ENCODE results near the gene DNAH3.
A peak's percentile ranks its signal among the peaks of the same experiment; 100 is the strongest.
"Not testable (repeated sequence)": the region's sequence is repeated elsewhere in the genome, so short reads cannot be mapped to it uniquely, and the experiment has no call there.

Gene DNAH3

DNA sequence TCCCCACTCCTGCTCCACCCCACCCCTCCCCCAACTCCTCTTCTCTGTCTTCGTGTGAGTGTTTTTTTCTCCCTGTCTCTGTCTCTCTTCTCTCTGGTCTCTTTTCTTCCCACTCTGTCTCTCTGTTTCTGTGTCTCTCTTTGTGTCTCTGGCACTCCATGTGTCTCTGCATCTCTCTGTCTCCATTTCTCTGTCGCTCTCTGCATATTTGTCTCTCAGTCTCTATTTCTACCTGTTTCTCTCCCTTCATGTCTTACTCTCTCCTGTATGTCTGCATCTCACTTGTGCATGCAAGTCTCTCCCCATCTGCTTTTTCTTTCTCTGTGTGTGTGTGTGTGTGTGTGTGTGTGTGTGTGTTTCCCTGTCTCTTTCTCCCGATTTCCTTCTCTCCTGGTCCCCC, 181.9 kb downstream of the DNAH3 start:
- in situ Hi-C loops (cut with MboI; ENCODE audit: low pct_unique_long_range_greater_than_20kb, low sequenced_read_pairs), result no loop called here
- DNase-seq, result no peak

DNA sequence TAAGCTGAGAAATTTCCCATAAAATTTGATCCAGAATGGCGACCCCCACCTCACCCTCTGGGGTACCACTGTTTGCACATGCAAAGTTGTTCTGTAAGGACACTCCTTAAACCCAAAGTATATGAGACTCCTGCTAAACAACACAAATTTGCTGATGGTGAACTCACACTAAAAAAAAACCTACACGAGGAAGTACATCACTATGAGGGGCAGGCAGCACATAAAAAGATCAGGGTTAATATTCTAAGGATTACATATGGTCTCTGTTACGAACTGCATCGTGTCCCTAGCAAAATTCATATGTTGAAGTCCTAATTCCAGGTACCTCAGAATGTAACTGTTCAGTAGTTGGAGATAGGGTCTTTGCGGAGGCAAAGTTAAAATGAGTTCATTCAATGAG, 189.7 kb downstream of the DNAH3 start:
- in situ Hi-C loops (cut with MboI; ENCODE audit: low pct_unique_long_range_greater_than_20kb, low sequenced_read_pairs), result no loop called here
- no peak for DNase-seq

DNA sequence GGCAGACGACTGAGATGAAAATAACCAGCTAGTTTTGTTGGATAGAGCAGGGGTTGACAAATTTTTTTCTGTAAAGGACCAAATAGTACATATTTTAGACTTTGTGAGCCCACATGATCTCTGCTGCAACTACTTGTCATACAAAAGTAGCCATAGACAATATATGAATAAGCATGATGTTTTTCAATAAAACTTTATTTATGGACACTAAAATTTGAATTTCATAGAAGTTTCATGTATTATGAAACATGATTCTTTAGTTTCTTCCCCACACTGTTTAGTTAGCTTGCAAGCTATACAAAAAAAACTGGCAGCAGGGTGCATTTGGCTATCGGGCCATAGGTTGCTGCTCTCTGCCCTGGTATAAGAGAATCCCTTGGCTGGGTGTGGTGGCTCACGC, 193.5 kb downstream of the DNAH3 start:
- DNase-seq, result no peak
- in situ Hi-C loops (cut with MboI; ENCODE audit: low pct_unique_long_range_greater_than_20kb, low sequenced_read_pairs), result no loop called here

DNA sequence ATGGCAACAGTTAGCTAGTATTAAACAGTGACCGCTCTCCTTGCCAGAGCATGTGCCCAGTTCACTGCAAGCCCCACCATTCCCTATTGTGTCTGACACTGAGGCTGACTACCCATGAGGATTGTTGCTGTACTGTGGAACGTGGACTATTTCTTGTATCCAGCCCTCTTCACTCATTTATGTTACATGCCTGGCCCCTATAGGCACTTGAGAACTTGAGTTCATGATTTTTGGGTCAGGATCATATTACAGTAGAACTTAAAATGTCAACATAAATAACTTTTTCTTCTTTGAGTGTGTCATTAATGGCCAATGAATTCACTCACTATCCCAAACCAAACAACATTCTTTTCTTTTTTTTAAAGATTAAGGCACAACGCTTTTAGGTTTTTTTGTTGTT, 194.3 kb downstream of the DNAH3 start:
- in situ Hi-C loops (cut with MboI; ENCODE audit: low pct_unique_long_range_greater_than_20kb, low sequenced_read_pairs), result no loop called here
- no peak for DNase-seq

DNA sequence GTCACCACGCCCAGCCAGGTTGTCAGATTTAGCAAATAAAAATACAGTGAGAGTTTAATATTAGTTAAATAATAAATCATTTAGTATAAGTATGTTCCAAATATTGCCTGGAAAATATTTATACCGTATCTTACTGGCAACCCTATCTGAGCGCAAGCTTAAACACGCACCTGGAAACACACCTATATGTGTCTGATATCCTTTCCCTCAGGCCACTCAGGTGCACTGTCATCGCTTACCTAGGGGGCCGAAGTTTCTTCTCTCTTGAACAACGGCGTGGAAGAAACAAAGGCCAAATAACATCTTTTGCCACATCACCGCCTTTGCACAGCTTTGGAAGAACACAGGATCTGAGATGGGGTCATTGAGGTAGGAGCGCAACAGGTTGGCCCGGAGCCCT, 196.1 kb downstream of the DNAH3 start:
- in situ Hi-C loops (cut with MboI; ENCODE audit: low pct_unique_long_range_greater_than_20kb, low sequenced_read_pairs), result no loop called here
- no peak for DNase-seq

DNA sequence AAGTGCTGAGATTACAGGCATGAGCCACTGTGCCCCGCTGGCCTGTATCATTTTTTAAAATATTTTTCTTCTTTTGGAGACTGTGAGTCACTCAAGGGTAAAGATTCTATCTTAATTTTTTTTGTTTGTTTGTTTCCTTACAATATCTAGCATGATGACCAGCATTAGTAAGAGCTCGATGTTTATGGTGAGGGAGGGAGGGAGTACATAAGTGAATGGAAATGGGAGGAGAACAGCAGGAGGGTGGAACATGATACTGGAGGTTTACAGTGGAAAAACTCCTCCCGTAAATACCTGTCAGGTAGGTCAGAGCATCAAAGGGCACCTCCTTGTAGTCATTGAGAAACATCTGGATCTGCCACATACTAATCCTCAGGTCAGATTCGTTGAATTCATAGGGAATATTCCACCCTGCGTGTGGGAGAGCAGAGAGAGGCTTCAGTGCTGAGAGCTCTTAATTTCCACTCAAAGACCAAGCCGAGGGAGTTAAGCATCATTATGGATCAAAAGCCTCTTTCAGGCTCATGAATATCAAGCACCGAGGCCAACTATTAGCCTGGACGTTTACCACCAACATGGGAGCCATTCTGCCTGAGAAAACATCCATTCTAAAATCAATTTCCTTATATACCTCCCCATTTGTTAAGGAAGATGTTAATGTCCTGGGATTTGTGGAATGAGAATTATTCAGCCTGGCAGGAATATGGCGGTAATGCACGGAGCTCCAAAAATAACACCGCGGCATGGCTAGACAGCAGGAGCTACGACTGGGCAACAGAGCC, 198.3 kb downstream of the DNAH3 start:
- in situ Hi-C loops (cut with MboI; ENCODE audit: low pct_unique_long_range_greater_than_20kb, low sequenced_read_pairs), result no loop called here

DNA sequence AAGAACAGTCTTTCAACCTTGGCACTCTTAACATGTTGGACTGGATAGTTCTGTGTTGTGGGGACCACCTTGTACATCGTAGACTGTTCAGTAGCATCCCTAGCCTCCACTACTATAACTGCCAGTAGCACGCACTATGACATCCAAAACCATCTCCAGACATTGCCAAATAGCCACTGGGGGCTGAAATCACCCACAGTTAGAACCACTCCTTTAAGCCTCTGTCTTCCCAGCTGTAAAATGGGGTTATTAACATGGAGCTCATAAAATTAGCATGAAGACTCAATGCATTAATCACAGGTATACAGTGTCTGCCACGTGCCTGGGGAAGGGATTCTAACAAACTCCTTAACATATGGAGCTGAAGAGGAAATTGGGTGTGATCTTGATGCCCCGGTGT, 200.4 kb downstream of the DNAH3 start:
- in situ Hi-C loops (cut with MboI; ENCODE audit: low pct_unique_long_range_greater_than_20kb, low sequenced_read_pairs), result no loop called here
- no peak for DNase-seq

More for the DNA sequence above, 198.3 kb downstream of the DNAH3 start:
- no peak for DNase-seq

DNA sequence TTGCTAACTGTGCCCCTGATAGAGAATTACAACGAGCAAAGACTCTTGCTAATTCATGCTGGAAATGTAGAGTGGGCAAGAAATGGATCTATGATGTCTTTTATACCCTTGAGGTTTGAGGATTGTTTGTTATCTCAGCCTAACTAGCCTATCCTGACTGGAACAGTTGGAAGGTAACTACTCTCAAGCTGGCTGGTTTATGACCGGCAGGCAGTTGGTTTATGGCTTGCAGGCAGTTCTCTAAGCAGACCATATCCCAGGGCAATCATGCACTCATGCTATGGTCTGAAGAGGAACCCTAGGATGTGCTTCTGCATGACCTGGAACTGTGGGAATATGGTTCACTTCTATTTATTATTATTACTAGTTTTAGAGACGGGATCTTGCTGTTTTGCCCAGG, 201.0 kb downstream of the DNAH3 start:
- no peak for DNase-seq
- in situ Hi-C loops (cut with MboI; ENCODE audit: low pct_unique_long_range_greater_than_20kb, low sequenced_read_pairs), result no loop called here

DNA sequence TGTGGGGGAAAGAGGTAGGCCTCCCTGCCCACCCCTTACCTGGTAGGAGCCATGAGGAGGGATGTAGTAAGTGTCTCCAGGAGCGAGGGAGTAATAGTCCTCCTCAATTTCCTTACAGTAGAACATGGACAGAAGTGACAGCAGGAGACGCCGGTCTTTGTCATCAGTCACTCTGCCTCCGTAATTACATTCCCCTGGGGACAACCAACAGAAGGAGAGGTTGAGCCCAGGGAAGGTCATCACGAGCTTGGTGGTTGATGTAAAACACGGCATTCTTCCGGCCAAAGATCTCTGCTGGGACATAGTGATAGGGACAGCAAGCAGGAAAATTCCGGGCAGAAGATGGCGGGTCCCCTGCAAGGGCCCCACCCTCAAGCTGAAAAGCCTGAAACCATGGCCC, 202.2 kb downstream of the DNAH3 start:
- in situ Hi-C loops (cut with MboI; ENCODE audit: low pct_unique_long_range_greater_than_20kb, low sequenced_read_pairs), result no loop called here
- no peak for DNase-seq

DNA sequence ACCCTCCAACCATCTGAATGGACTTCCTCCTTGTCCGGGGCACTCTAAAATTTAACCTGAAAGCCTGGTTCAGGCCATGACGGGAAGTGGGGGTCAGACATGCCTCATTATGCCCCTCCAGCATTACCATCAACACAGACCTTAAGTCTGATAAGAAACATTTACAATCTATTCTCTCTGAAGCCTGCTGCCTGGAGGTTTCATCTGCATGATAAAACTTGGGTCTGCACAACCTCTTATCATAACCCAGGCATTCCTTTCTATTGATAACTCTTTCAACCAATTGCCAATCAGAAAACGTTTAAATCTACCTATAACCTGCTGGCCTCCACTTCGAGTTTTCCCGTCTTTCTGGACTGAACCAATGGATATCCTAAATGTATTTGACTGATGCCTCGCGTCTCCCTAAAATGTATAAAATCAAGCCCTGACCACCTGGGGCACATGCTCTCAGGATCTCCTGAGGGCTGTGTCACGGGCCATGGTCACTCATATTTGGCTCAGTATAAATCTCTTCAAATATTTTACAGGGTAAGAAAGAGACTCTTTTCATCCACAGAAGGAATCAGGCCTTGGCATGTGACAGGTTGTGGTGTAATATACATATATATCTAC, 204.5 kb downstream of the DNAH3 start:
- in situ Hi-C loops (cut with MboI; ENCODE audit: low pct_unique_long_range_greater_than_20kb, low sequenced_read_pairs), result no loop called here
- no peak for DNase-seq

DNA sequence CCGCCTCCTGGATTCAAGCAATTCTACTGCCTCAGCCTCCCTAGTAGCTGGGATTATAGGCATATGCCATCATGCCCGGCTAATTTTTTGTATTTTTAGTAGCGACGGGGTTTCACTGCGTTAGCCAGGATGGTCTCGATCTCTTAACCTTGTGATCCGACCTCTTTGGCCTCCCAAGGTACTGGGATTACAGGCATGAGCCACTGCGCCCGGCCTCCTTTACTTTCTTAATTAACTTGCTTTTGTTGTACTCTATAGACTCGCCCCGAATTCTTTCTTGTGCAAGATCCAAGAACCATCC, 205.1 kb downstream of the DNAH3 start:
- in situ Hi-C loops (cut with MboI; ENCODE audit: low pct_unique_long_range_greater_than_20kb, low sequenced_read_pairs); DNase-seq: not testable (repeated sequence)

DNA sequence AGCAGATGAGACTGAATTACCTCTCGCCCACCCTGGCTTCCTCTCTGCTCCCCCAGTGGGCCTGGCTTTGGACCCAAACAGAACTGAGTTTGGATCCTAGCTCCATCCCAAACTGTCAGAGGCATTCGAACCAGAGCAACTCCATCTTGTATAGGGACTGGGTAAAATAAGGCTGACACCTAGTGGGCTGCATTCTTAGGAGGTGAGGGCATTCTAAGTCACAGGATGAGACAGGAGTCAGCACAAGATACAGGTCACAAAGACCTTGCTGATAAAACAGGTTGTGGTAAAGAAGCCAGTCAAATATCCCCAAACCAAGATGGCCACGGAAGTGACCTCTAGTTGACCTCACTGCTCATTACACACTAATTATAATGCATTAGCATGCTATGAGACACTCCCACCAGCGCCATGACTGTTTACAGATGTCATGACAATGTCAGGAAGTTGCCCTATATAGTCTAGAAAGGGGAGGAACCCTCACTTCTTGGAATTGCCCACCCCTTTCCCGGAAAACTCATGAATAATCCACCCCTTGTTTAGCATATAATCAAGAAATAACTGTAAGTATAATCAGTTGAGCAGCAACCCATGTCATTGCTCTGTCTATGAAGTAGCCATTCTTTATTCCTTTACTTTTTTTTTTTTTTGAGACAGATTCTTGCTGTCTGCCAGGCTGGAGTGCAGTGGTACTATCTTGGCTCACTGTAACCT, 205.6 kb downstream of the DNAH3 start:
- DNase-seq, result peak; percentile 50
- in situ Hi-C loops (cut with MboI; ENCODE audit: low pct_unique_long_range_greater_than_20kb, low sequenced_read_pairs), result no loop called here

DNA sequence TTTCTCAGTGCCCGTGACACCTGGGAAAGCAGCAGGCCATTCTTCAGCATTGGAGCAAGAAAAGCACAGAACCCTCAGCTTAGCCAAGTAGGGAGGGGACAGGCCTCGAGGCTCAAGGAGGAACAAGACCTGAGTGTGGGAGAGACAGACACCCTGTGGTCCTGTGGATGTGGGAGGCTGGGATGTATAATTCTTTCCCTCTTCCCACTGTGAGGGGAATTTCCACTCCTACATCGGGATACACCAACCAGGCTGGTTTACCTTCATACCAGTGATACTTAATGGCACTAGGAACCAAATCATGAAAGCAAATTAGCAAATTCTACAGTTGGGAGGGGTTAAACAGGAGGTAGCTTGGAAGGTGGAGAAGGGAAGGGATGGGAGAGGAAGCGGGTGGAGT, 208.4 kb downstream of the DNAH3 start:
- no peak for DNase-seq
- in situ Hi-C loops (cut with MboI; ENCODE audit: low pct_unique_long_range_greater_than_20kb, low sequenced_read_pairs), result no loop called here

DNA sequence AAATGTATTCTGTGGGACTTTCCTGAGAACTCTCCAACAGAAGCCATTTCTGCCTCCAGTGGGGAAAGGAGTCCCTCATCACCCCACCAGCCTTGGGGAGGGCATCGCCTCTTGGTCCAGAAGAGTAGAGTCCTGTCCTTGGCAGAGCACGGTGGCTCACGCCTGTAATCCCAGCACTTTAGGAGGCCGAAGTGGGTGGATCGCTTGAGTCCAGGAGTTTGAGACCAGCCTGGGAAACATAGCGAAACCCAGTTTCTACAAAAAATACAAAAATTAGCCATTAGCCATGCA, 209.1 kb downstream of the DNAH3 start:
- in situ Hi-C loops (cut with MboI; ENCODE audit: low pct_unique_long_range_greater_than_20kb, low sequenced_read_pairs), result no loop called here
- DNase-seq, result no peak

DNA sequence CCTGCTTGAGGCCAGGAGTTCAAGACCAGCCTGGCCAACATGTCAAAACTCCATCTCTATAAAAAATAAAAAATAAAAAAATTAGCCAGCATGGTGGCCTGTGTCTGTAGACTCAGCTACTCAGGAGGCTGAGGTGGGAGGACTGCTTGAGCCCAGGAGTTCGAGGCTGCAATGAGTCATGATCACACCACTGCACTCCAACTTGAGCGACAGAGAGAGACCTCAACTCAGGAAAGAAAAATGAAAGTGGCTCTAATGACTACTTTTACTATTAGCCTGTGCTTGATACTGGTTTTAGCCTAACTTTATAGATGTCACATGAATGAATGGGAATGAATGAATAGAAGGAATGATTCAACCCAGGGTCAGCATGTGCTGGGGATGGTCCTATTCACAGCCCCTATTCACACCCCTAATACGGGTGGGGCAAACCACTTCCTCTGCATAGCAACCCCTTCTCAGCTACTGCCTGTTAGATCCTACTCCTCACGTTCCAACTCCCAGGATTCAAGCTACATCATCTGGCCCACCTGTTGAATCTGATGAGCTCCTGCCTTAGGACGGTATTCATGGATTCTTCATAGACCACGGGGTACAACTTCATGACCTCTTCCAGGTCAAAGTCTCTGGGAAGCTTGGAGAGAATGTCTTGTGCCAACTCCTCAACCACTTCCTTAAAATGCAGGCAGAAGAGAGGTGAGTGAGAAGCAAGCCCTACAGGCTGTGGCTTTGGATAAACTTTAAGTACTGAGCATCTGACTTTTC, 209.6 kb downstream of the DNAH3 start:
- in situ Hi-C loops (cut with MboI; ENCODE audit: low pct_unique_long_range_greater_than_20kb, low sequenced_read_pairs), result no loop called here
- peak; percentile 73 for DNase-seq

DNA sequence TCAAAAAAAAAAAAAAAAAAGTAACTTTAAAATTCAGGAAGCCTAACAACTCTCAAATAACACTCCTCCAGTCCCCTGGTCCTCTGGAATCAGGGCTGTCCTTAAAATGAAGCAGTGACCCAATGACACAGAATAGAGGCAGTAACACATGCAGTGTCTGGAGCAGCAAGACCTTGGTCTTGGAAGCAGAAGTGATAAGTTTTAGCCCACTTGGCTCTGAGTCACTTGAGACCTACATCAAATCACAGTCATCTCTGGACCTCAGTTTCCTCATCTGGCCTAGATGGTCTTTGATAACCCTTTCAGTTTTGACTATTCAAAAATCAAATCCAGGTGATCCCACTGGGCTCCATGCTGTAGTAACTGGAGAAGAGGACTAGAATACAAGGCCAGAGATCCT, 211.0 kb downstream of the DNAH3 start:
- in situ Hi-C loops (cut with MboI; ENCODE audit: low pct_unique_long_range_greater_than_20kb, low sequenced_read_pairs), result no loop called here
- DNase-seq, result no peak

DNA sequence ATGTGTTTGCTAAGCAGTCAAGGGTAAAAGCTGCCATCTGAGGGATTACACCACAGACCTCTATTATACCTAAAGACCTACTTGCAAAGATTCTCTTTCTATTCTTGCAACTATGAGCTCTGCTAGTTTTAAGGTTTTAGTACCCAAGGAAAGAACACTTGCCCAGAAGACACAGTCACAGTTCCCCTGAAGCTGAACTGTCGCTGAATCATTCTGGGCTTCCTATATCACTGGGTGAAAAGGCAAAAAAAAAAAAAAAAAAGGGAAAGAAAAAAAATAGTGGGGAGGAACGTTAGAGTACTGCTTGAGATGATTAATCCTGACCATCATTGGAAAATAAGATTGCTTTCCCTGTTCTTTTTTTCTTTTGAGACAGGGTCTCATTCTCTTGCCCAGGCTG, 212.2 kb downstream of the DNAH3 start:
- in situ Hi-C loops (cut with MboI; ENCODE audit: low pct_unique_long_range_greater_than_20kb, low sequenced_read_pairs), result no loop called here
- peak; percentile 28 for DNase-seq

DNA sequence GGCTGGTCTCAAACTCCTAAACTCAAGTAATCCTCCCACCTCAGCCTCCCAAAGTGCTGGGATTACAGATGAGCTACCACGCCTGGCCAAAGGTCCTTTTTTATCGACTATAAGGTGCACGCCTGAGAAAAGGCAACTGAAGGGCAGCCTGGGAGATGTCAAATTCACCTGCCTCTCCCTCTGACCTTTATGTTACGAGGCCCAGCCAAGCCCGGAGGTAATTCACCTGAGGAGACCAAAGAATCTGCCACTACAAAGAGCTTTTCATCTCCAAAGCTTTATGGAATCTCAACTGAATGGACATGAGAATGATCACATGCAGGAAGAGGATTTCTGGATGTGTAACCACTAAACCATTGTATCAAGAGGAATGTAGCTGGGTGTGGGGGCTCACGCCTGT, 212.9 kb downstream of the DNAH3 start:
- no peak for DNase-seq
- in situ Hi-C loops (cut with MboI; ENCODE audit: low pct_unique_long_range_greater_than_20kb, low sequenced_read_pairs), result no loop called here

DNA sequence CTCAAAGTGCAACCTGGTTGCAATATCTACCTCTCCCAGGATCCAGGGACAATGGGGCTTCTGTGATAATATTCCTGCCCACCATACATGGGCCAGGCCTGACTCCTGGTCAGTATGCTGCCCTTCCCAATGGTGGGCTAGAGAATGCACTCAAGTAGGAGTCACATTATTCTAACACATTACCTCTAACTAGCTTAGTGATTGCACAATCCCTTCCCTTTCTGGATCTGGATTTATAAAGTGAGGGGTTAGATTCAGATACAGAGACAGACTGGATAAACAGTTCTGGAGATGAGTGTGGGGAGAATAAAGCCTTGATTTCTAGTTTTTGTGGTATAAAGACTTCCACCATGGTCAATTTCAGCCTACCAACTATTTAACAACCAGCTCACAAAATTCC, 217.1 kb downstream of the DNAH3 start:
- DNase-seq, result no peak
- in situ Hi-C loops (cut with MboI; ENCODE audit: low pct_unique_long_range_greater_than_20kb, low sequenced_read_pairs), result no loop called here

DNA sequence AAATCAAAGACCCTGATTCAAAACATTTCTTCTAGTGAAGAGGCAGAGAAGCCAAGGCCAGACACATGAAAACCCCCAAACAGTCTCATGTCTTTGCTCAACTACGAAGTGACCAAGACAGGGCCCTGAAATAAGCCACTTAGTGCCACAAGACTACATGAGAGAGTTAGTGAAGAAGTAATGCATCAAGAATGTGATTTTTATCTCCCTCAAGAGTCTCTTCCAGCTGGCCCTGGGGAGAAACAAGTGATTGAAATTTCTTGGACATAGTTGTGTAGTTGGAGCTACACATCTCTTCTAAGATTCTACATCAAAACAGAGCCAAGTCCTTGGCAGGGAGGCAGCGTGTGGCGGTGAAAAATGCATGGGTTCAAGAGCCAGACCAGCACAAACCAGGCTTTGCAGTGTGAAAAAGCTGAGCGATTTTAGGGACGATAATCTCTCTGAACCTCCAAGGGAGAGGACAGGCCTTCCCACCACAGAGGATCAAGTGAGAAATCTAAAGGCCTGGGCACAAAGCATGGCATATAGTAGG, 219.5 kb downstream of the DNAH3 start:
- in situ Hi-C loops (cut with MboI; ENCODE audit: low pct_unique_long_range_greater_than_20kb, low sequenced_read_pairs), result no loop called here
- DNase-seq, result no peak
